Neural cell (in vitro differentiated cells): Measurements from ENCODE around the gene TXK.

ENCODE experiments used
- CTCF ChIP-seq: fragments of 450-650 bp; IDR thresholded peaks from 2 replicates; pipeline ENCODE4 v1.5.1; 2014; ENCODE audit warnings: antibody characterized with exemption, mild to moderate bottlenecking, moderate library complexity; ENCODE audit not compliant: poor library complexity, severe bottlenecking
- EZH2 ChIP-seq: fragments of 200-600, 300-800 bp; shearing (Covaris generic), sonication (generic); IDR thresholded peaks from 2 replicates; pipeline ENCODE4 v1.6.1; 2014; ENCODE audit warnings: antibody characterized with exemption, low read length, borderline replicate concordance, mild to moderate bottlenecking; ENCODE audit not compliant: insufficient read depth, poor library complexity, severe bottlenecking
- POLR2AphosphoS5 ChIP-seq: IDR thresholded peaks from 2 replicates; pipeline ENCODE4 v1.6.1; 2012
- TAF1 ChIP-seq: IDR thresholded peaks from 2 replicates; pipeline ENCODE4 v1.6.1; 2012; ENCODE audit warnings: low read depth

GRCh38 chr4:48028696-48029095 lies 105.4 kb downstream of the TXK start:
- TF ChIP-seq EZH2 (no peak), CTCF (no peak), POLR2AphosphoS5 (no peak), TAF1 (no peak)
